Upper lobe of left lung (tissue), 4 donors: ENCODE results near the gene UBAC2.

Source experiments
- CTCF ChIP-seq, 6 experiments: fragments of 450-650 bp in 4 of 6; fragments of 200-600 bp in 2 of 6; sonication (generic) in 2 of 6; IDR thresholded peaks; one replicate each; pipeline ENCODE4 v1.5.1; 2016 to 2019; ENCODE audit warnings: antibody characterized with exemption in 6 of 6
- EP300 ChIP-seq, 4 donors: sonication (generic); formaldehyde crosslinking; IDR thresholded peaks; one replicate each; pipeline ENCODE4 v1.5.1; 2017; ENCODE audit warnings: antibody characterized with exemption in 4 of 4, control low read depth in 2 of 4
- POLR2AphosphoS5 ChIP-seq, 2 donors: sonication (generic); formaldehyde crosslinking; IDR thresholded peaks; one replicate each; pipeline ENCODE4 v1.5.1; 2017; ENCODE audit warnings: antibody characterized with exemption in 2 of 2

DNA sequence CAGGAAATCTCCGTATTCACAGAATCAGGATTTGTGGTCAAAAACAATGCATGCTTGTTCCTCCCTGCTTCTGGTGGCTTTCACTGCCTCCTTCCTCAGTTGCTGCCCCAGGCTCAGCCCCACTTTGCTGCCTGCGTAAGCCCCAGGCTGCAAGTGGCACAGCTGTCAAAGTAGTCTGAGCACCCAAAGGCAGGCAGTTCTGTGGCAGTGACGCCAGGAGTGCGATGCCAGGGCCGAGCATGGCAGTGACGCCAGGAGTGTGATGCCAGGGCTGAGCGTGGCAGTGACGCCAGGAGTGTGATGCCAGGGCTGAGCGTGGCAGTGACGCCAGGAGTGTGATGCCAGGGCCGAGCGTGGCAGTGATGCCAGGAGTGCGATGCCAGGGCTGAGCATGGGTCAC is 183.8 kb downstream of the UBAC2 start:
- TF ChIP-seq POLR2AphosphoS5 (IDR thresholded peaks at IDR 0.05) (no peak), CTCF (IDR thresholded peaks at IDR 0.05) (no peak), EP300 (IDR thresholded peaks at IDR 0.05) (no peak)
